Stomach (tissue), 4 donors: Measurements from ENCODE around the gene DNAAF1.
A peak's percentile ranks its signal among the peaks of the same experiment; 100 is the strongest.

Experiments used
- EP300 ChIP-seq: sonication (generic); formaldehyde crosslinking; IDR thresholded peaks from one replicate; pipeline ENCODE4 v1.6.1; 2017; ENCODE audit warnings: antibody characterized with exemption
- POLR2A ChIP-seq, 4 donors: fragments of 450-650 bp; IDR thresholded peaks; one replicate each; pipeline ENCODE4 v1.6.1; 2016; ENCODE audit warnings: antibody characterized with exemption in 4 of 4, control low read depth in 2 of 4, mild to moderate bottlenecking in 1 of 4, moderate library complexity in 1 of 4
- POLR2AphosphoS5 ChIP-seq, 3 donors: sonication (generic); formaldehyde crosslinking; IDR thresholded peaks; one replicate each; pipeline ENCODE4 v1.6.1; 2016; ENCODE audit warnings: antibody characterized with exemption in 3 of 3
- TF ChIP-seq, protein P1 (sequence below), 7 experiments: fragments of 450-650 bp in 4 of 7; fragments of 200-600 bp in 3 of 7; sonication (generic) in 3 of 7; IDR thresholded peaks; one replicate each; pipeline ENCODE4 v1.5.1; 2016 to 2019; ENCODE audit warnings: antibody characterized with exemption in 7 of 7, control low read depth in 2 of 7, mild to moderate bottlenecking in 1 of 7

DNA sequence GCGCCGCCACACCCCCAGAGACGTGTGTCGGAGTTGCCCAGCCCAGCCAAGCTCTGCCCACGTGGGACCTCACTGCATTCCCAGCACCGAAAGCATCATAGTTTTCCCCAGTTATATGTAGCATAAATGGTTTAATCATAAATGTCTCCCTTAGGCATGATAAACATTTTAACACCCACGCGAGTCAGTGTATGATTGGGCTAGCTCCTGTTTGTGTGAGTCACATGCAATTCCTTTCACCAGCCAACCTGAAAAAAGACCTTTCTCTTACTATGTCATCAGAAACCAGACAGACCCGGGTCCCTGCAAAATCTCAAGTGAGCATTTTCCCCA, 32.6 kb downstream of the DNAAF1 start:
- TF ChIP-seq, protein P1, sequence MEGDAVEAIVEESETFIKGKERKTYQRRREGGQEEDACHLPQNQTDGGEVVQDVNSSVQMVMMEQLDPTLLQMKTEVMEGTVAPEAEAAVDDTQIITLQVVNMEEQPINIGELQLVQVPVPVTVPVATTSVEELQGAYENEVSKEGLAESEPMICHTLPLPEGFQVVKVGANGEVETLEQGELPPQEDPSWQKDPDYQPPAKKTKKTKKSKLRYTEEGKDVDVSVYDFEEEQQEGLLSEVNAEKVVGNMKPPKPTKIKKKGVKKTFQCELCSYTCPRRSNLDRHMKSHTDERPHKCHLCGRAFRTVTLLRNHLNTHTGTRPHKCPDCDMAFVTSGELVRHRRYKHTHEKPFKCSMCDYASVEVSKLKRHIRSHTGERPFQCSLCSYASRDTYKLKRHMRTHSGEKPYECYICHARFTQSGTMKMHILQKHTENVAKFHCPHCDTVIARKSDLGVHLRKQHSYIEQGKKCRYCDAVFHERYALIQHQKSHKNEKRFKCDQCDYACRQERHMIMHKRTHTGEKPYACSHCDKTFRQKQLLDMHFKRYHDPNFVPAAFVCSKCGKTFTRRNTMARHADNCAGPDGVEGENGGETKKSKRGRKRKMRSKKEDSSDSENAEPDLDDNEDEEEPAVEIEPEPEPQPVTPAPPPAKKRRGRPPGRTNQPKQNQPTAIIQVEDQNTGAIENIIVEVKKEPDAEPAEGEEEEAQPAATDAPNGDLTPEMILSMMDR (IDR thresholded peaks at IDR 0.05) = no peak
- TF ChIP-seq POLR2AphosphoS5 (IDR thresholded peaks at IDR 0.05) (peak in 1 of 3 donors; percentile 12), POLR2A (IDR thresholded peaks at IDR 0.05) (no peak), EP300 (no peak)
